ENCODE results near the gene ZNF837.

ZNF837 gene

GRCh38 chr19:58416604-58417003 lies 35.8 kb upstream of the ZNF837 start:
- Histone ChIP-seq H2BK5ac (ENCODE audit: low read depth, low read length, poor library complexity) (no peak overlapping the region), H3K27me3 (ENCODE audit: insufficient read depth, low read length) (no peaks in the 10 kb centered on the region), H3K9me3 (ENCODE audit: insufficient read depth, low read depth, low read length) (peaks cover 5% of the 10 kb centered on the region), H3K18ac (ENCODE audit: low read length) (no peak overlapping the region), H2AK5ac (ENCODE audit: low read length) (no peak overlapping the region), H4K91ac (ENCODE audit: low read depth, low read length) (no peak overlapping the region), H3K4me2 (ENCODE audit: low read length) (no peak overlapping the region), H3K23ac (ENCODE audit: low read length) (no peak overlapping the region), H3K4ac (ENCODE audit: low read depth, low read length) (no peak overlapping the region), H3K9ac (ENCODE audit: low read length) (no peak overlapping the region), H2BK120ac (ENCODE audit: insufficient read depth, low read length, poor library complexity) (no peak overlapping the region), H3K27ac (ENCODE audit: low read depth, low read length) (no peak overlapping the region), H3K14ac (ENCODE audit: low read length) (no peak overlapping the region), H4K12ac (ENCODE audit: low read depth, low read length) (no peak overlapping the region), H3K36me3 (ENCODE audit: control insufficient read depth in 1 of 2, insufficient read depth in 2 of 2, low read length in 2 of 2) (peaks cover 12 to 29% of the 10 kb centered on the region in 2 experiments), H3K79me1 (ENCODE audit: low read length) (no peaks in the 10 kb centered on the region), H4K8ac (ENCODE audit: low read depth, low read length) (no peak overlapping the region), H3K4me1 (ENCODE audit: control insufficient read depth in 1 of 2, insufficient read depth in 2 of 2, low read length in 2 of 2) (no peaks in the 10 kb centered on the region), H2AFZ (ENCODE audit: insufficient read depth, low read length, poor library complexity) (no peak overlapping the region), H3K79me2 (ENCODE audit: control insufficient read depth, insufficient read depth, low read length, poor library complexity) (no peaks in the 10 kb centered on the region), H3K4me3 (ENCODE audit: low read depth, low read length) (no peak overlapping the region), H2BK12ac (ENCODE audit: low read length) (no peak overlapping the region)
- DNase-seq = no peak
- WGBS (ENCODE audit: extremely low coverage, insufficient coverage, insufficient read length) = no CpG with 5 or more reads among the region's 5 CpGs

DNA sequence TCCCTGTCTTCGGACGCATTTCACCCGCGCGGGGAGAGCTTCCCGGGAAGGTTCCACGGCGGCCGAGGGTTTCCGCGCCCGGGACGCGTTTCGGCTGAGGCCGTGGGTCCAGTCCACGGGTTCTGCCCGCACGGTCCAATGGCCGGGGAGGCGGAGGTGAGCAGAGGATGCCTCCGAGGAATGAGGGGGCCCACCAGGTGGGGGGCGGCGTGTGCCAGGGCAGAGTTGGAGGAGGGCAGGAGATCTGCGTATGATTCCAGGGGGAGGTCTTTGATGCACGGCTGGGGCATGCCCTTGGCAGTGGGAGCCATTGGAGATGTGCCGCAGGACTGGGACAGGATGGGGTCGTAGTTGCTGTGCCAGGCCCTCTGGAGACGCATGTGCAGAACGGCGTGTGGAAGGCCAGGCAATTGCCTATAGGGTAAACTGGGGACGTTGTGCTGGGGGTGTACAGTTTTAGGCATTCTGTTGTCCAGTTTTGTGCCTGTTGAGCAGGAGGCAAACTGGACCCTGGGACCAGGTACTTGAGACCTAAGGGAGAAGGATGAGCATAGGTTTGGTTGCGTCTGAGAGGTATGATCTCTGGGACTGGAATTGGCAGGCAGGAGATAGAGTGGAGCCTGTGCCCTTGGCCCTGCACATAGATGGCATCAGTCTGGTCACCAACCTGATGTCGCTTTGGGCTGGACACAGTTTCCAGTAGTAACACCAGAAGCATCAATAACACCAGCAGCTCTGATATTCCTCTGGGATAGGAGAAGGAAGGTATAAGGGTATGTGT lies 28.4 kb upstream of the ZNF837 start:
- Histone ChIP-seq H3K9me3 (ENCODE audit: insufficient read depth, low read depth, low read length) (peaks cover 2% of the 10 kb centered on the region), H3K18ac (ENCODE audit: low read length) (peak overlapping the region; percentile 28), H3K4ac (ENCODE audit: low read depth, low read length) (peak overlapping the region; percentile 29), H3K27me3 (ENCODE audit: insufficient read depth, low read length) (no peaks in the 10 kb centered on the region), H3K4me1 (ENCODE audit: control insufficient read depth in 1 of 2, insufficient read depth in 2 of 2, low read length in 2 of 2) (peaks cover 13% of the 10 kb centered on the region in 2 experiments), H3K4me3 (ENCODE audit: low read depth, low read length) (peak overlapping the region; percentile 93), H2BK120ac (ENCODE audit: insufficient read depth, low read length, poor library complexity) (peak overlapping the region; percentile 27), H4K12ac (ENCODE audit: low read depth, low read length) (peak overlapping the region; percentile 79), H3K36me3 (ENCODE audit: control insufficient read depth in 1 of 2, insufficient read depth in 2 of 2, low read length in 2 of 2) (no peaks in the 10 kb centered on the region), H2BK12ac (ENCODE audit: low read length) (no peak overlapping the region), H3K79me2 (ENCODE audit: control insufficient read depth, insufficient read depth, low read length, poor library complexity) (peaks cover 9% of the 10 kb centered on the region), H3K23ac (ENCODE audit: low read length) (no peak overlapping the region), H4K91ac (ENCODE audit: low read depth, low read length) (peak overlapping the region; percentile 48), H3K79me1 (ENCODE audit: low read length) (peaks cover 12% of the 10 kb centered on the region), H2BK5ac (ENCODE audit: low read depth, low read length, poor library complexity) (no peak overlapping the region), H3K4me2 (ENCODE audit: low read length) (peak overlapping the region; percentile 79), H2AFZ (ENCODE audit: insufficient read depth, low read length, poor library complexity) (peak overlapping the region; percentile 94), H4K8ac (ENCODE audit: low read depth, low read length) (peak overlapping the region; percentile 87), H3K14ac (ENCODE audit: low read length) (peak overlapping the region; percentile 65), H3K9ac (ENCODE audit: low read length) (peak overlapping the region; percentile 19), H3K27ac (ENCODE audit: low read depth, low read length) (no peak overlapping the region), H2AK5ac (ENCODE audit: low read length) (peak overlapping the region; percentile 24)
- no CpG with 5 or more reads among the region's 34 CpGs for WGBS (ENCODE audit: extremely low coverage, insufficient coverage, insufficient read length)
- DNase-seq = peak in 1 of 2 donors; percentile 20

DNA sequence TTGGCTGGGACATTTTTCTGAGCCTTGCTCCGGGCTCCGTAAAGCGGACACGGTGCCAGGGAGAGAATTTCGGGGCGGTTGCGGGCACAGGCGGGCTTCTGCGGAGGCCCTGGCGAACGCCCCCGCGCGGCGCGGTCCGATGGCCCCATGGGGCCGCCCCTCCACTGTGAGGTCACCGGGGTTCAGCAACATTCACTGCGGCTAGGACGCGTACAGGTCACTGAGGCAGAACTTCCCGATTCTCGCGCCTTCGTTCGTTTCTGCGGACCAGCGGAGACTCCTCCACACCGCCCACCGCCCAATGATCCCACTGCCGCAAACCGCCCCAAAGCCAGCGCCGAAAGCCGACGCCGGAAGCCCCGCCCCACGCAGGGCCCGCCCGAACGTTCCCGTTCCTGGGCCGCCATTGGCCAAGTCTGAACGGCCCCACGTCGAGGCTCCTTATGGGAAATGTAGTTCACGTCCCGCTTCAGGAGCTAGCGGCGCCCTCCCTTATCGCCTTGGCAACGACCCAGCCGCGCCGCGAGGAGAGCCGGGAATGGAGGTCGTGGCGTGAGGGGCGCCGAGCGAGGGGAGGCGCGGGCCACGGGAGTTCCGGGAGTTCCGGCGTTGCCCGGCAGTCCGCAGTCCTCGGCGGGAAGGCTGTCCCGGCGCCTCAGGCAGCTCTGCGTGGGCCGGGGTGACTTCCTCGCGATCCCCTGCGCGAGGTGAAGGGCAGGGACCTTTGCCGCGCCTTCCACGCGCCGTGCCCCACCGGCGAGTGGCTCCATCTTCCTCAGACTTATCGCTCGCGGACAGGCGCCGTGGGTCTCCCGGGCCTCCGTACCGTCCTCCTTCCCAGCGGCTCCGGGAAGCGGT lies 27.6 kb upstream of the ZNF837 start, which contains the start of gene ZNF584:
Gene ZNF584 (plus strand): TSS at position 498 of the 858 bp plus-strand sequence. CDS start 499 bp downstream, outside the sequence.
- H2BK5ac ChIP-seq (ENCODE audit: low read depth, low read length, poor library complexity) = peak within 1 kb of the TSS; percentile 11
- H3K36me3 ChIP-seq (ENCODE audit: control insufficient read depth in 1 of 2, insufficient read depth in 2 of 2, low read length in 2 of 2) = no peaks in the 10 kb centered on the region
- peak within 1 kb of the TSS; percentile 93 for H3K4me3 ChIP-seq (ENCODE audit: low read depth, low read length)
- no peaks in the 10 kb centered on the region for H3K27me3 ChIP-seq (ENCODE audit: insufficient read depth, low read length)
- peak within 1 kb of the TSS; percentile 29 for H3K4ac ChIP-seq (ENCODE audit: low read depth, low read length)
- peaks cover 13% of the 10 kb centered on the region in 2 experiments for H3K4me1 ChIP-seq (ENCODE audit: control insufficient read depth in 1 of 2, insufficient read depth in 2 of 2, low read length in 2 of 2)
- H3K23ac ChIP-seq (ENCODE audit: low read length) = no peak within 1 kb of the TSS
- peak within 1 kb of the TSS; percentile 87 for H4K8ac ChIP-seq (ENCODE audit: low read depth, low read length)
- peak within 1 kb of the TSS; percentile 48 for H4K91ac ChIP-seq (ENCODE audit: low read depth, low read length)
- H3K14ac ChIP-seq (ENCODE audit: low read length) = peak within 1 kb of the TSS; percentile 65
- peak within 1 kb of the TSS; percentile 86 for H3K9ac ChIP-seq (ENCODE audit: low read length)
- peaks cover 9% of the 10 kb centered on the region for H3K79me2 ChIP-seq (ENCODE audit: control insufficient read depth, insufficient read depth, low read length, poor library complexity)
- no CpG with 5 or more reads among the region's 100 CpGs for WGBS (ENCODE audit: extremely low coverage, insufficient coverage, insufficient read length)
- H3K18ac ChIP-seq (ENCODE audit: low read length) = peak within 1 kb of the TSS; percentile 68
- peak within 1 kb of the TSS; percentile 94 for H2AFZ ChIP-seq (ENCODE audit: insufficient read depth, low read length, poor library complexity)
- H3K4me2 ChIP-seq (ENCODE audit: low read length) = peak within 1 kb of the TSS; percentile 88
- peak within 1 kb of the TSS; percentile 27 for H2BK120ac ChIP-seq (ENCODE audit: insufficient read depth, low read length, poor library complexity)
- peaks cover 2% of the 10 kb centered on the region for H3K9me3 ChIP-seq (ENCODE audit: insufficient read depth, low read depth, low read length)
- peak; percentile 87 to 93 for DNase-seq
- H2BK12ac ChIP-seq (ENCODE audit: low read length) = peak within 1 kb of the TSS; percentile 13
- peak within 1 kb of the TSS; percentile 79 for H4K12ac ChIP-seq (ENCODE audit: low read depth, low read length)
- H3K27ac ChIP-seq (ENCODE audit: low read depth, low read length) = peak within 1 kb of the TSS; percentile 44
- H2AK5ac ChIP-seq (ENCODE audit: low read length) = peak within 1 kb of the TSS; percentile 78
- peaks cover 12% of the 10 kb centered on the region for H3K79me1 ChIP-seq (ENCODE audit: low read length)

DNA sequence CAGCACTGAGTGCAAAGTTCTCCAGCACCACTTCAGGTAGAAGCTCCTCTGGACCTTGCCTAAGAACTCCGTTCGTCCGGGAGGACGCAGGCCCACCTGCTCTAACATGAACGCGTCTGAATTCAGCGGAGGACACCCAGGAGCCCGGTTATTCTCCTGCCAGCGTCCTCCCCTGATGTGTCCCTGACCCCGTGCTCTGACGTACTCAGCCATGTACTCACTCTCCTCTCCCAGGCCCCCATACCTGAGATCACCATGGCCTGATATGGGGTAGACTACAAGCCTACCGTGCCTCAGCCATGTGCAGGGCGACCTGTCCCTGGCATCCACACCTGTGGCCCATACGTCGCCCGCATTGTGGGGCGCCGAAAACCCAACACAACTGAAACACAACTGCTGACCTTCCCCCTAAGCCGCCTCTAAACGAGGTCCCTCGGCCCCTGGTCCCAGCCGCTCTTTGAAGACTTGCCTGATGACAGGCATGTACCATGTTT lies 26.9 kb upstream of the ZNF837 start:
- Histone ChIP-seq H2BK5ac (ENCODE audit: low read depth, low read length, poor library complexity) (peak overlapping the region; percentile 11), H2AK5ac (ENCODE audit: low read length) (peak overlapping the region; percentile 78), H3K18ac (ENCODE audit: low read length) (peak overlapping the region; percentile 68), H4K8ac (ENCODE audit: low read depth, low read length) (peak overlapping the region; percentile 70), H2BK12ac (ENCODE audit: low read length) (peak overlapping the region; percentile 13), H3K9ac (ENCODE audit: low read length) (peak overlapping the region; percentile 86), H3K27ac (ENCODE audit: low read depth, low read length) (no peak overlapping the region), H2BK120ac (ENCODE audit: insufficient read depth, low read length, poor library complexity) (peak overlapping the region; percentile 5), H3K79me2 (ENCODE audit: control insufficient read depth, insufficient read depth, low read length, poor library complexity) (peaks cover 9% of the 10 kb centered on the region), H3K36me3 (ENCODE audit: control insufficient read depth in 1 of 2, insufficient read depth in 2 of 2, low read length in 2 of 2) (no peaks in the 10 kb centered on the region), H4K91ac (ENCODE audit: low read depth, low read length) (peak overlapping the region; percentile 21), H3K4me2 (ENCODE audit: low read length) (peak overlapping the region; percentile 88), H3K14ac (ENCODE audit: low read length) (peak overlapping the region; percentile 30), H3K79me1 (ENCODE audit: low read length) (peaks cover 12% of the 10 kb centered on the region), H3K4ac (ENCODE audit: low read depth, low read length) (peak overlapping the region; percentile 27), H3K4me3 (ENCODE audit: low read depth, low read length) (peak overlapping the region; percentile 89), H3K27me3 (ENCODE audit: insufficient read depth, low read length) (no peaks in the 10 kb centered on the region), H3K9me3 (ENCODE audit: insufficient read depth, low read depth, low read length) (peaks cover 2% of the 10 kb centered on the region), H3K23ac (ENCODE audit: low read length) (no peak overlapping the region), H3K4me1 (ENCODE audit: control insufficient read depth in 1 of 2, insufficient read depth in 2 of 2, low read length in 2 of 2) (peaks cover 13% of the 10 kb centered on the region in 2 experiments), H2AFZ (ENCODE audit: insufficient read depth, low read length, poor library complexity) (peak overlapping the region; percentile 53), H4K12ac (ENCODE audit: low read depth, low read length) (peak overlapping the region; percentile 62)
- no CpG with 5 or more reads among the region's 22 CpGs for WGBS (ENCODE audit: extremely low coverage, insufficient coverage, insufficient read length)
- no peak for DNase-seq
